ENCODE results near the gene KRTAP10-10. TPM values are rescaled to one million over a fixed set of nuclear protein-coding genes. Genes with fewer than 3 reads are reported as not detected.

The KRTAP10-10 gene
- total RNA-seq (2022; extraction: Qiagen RNA extraction), result not detected in 5 replicates

GRCh38 chr21:44637018-44637850 is at the start of gene KRTAP10-10:
Gene KRTAP10-10, plus strand, starts transcription at chr21:44637356. Its CDS starts 62 bp downstream, at chr21:44637418.

GRCh38 chr21:44592446-44593311 is 44.5 kb upstream of the KRTAP10-10 start, which contains the start of gene KRTAP10-6:
Gene KRTAP10-6, minus strand, starts transcription at chr21:44592505. Its CDS starts 21 bp downstream, at chr21:44592484.

GRCh38 chr21:44600118-44600978 is 36.8 kb upstream of the KRTAP10-10 start, which contains the start of gene KRTAP10-7:
Gene KRTAP10-7, plus strand, starts transcription at chr21:44600597. Its CDS starts 25 bp downstream, at chr21:44600622.

DNA sequence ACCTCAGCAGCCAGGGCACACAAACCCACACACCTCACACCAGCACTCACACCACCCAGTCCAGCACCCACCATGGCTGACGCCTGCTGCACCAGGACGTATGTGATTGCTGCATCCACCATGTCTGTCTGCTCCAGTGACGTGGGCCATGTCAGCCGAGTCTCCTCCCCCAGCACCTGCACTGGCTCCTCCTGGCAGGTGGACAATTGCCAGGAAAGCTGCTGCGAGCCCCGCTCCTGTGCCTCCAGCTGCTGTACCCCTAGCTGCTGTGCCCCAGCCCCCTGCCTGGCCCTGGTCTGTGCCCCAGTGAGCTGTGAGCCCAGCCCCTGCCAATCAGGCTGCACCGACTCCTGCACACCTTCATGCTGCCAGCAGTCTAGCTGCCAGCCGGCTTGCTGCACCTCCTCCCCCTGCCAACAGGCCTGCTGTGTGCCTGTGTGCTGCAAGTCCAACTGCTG is 25.1 kb upstream of the KRTAP10-10 start, which contains the start of gene KRTAP10-8:
Gene KRTAP10-8 (plus strand): TSS at position 51 of the 458 bp plus-strand sequence. CDS start 22 bp downstream, at position 73.

DNA sequence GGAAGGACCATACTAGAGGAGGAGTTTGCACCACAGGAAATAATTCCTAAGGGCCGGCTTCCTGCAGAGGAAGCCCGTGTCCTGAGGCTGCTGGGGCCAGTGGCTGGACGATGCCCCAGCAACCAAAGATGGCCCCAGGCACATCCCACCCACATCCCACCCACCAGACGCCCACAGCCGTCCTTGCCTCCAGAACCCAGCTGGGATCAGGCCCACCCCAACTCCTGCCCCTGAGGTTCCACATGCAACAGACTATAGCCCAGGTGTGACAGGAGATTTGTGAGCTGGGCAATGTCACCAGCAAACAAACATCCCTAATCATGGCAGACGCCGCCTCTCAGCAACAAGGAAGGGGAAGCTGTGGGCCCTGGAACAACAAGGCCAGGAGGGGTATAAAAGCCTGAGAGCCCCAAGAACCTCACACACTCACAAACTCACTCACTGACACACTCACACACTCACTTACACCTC is 10.4 kb upstream of the KRTAP10-10 start, which contains the start of gene KRTAP10-9:
Gene KRTAP10-9 (plus strand): TSS at position 421 of the 471 bp plus-strand sequence. CDS start 79 bp downstream, outside the sequence.

DNA sequence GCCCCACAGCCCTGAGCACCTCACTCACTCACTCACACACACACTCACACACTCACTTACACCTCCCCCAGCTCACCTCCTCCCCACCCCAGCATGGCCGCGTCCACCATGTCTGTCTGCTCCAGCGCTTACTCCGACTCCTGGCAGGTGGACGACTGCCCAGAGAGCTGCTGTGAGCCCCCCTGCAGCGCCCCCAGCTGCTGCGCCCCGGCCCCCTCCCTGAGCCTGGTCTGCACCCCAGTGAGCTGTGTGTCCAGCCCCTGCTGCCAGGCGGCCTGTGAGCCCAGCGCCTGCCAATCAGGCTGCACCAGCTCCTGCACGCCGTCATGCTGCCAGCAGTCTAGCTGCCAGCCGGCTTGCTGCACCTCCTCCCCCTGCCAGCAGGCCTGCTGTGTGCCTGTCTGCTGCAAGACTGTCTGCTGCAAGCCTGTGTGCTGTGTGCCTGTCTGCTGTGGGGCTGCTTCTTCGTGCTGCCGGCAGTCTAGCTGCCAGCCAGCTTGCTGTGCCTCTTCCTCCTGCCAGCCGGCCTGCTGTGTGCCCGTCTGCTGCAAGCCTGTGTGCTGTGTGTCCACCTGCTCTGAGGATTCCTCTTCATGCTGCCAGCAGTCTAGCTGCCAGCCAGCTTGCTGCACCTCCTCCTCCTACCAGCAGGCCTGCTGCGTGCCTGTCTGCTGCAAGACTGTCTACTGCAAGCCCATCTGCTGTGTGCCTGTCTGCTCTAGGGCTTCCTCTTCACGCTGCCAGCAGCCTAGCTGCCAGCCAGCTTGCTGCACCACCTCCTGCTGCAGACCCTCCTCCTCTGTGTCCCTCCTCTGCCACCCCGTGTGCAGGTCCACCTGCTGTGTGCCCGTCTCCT is 9.4 kb downstream of the KRTAP10-10 start, which contains the start of gene KRTAP10-11:
Gene KRTAP10-11 (plus strand): TSS at position 49 of the 856 bp plus-strand sequence. CDS start 45 bp downstream, at position 94.

GRCh38 chr21:44654576-44655175 is 17.5 kb downstream of the KRTAP10-10 start, which contains the start of gene KRTAP12-4:
Gene KRTAP12-4, minus strand, starts transcription at chr21:44654659. Its CDS starts 45 bp downstream, at chr21:44654614.

GRCh38 chr21:44657635-44658540 is 20.7 kb downstream of the KRTAP10-10 start, which contains the start of gene KRTAP12-3:
Gene KRTAP12-3, plus strand, starts transcription at chr21:44657932. Its CDS starts 48 bp downstream, at chr21:44657980.

DNA sequence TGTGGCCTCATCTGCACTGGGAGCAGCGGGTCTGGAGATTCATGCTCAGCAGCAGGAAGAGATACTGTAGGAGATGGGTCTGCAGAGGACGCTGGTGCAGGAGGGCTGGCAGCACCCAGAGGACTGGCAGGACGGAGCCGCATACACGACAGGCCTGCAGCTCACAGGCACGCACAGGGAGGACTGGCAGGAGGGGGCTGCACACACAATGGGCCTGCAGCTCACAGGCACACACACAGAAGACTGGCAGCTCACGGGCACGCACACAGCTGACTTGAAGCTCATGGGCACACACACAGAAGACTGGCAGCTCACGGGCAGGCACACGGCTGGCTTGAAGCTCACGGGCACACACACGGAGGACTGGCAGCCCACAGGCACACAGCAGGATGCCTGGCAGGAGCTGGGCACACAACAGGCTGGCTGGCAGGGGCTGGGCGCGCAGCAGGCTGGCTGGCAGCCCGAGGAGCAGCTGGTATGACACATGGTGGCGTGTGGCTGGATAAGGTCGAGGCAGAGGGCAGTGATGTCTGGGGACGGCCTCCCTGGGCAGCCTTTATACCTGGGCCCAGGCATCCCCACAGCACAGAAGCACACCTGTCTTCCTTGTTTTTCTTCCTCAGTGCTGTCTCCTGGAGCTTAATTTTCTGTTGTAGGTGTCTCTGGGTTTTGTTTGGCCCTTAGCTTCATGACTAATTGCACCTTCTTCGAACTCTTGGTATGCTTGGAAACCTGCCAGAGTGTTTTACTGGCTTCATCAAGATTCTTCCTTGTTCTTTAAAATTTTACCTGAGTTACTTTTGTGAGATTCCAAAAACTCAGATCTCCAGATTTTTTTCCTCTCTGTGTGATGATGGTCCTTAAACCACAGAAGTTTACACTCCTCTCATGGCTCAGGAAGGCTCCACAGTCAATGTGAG is 29.5 kb downstream of the KRTAP10-10 start, which contains the start of gene KRTAP12-2:
Gene KRTAP12-2 (minus strand): TSS at position 527 of the 920 bp plus-strand sequence. CDS start 41 bp downstream, at position 486.

DNA sequence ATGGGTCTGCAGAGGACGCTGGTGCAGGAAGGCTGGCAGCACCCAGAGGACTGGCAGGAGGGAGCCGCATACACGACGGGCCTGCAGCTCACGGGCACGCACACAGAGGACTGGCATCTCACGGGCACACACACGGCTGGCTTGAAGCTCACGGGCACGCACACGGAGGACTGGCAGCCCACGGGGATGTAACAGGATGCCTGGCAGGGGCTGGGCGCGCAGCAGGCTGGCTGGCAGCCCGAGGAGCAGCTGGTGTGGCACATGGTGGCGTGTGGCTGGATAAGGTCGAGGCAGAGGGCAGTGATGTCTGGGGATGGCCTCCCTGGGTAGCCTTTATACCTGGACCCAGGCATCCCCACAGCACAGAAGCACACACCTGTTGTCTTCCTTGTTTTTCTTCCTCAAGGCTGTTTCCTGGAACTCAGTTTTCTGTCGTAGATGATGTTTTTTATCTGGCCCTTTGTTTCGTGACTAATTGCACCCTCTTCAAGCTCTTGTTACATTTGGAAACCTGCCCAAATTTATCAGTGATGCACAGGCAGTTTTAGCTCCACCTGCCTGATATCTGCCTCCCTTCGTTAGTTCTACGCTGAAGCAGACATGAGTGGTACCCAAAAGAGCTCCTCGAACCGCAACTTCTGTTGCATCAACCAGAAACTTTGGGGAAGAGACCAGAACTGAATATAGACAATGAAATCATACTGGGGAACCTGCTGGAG is 44.9 kb downstream of the KRTAP10-10 start, which contains the start of gene KRTAP12-1:
Gene KRTAP12-1 (minus strand): TSS at position 303 of the 719 bp plus-strand sequence. CDS start 40 bp downstream, at position 263.

Other genes with a start within 250 kb of the KRTAP10-10 start
- gene LRRC3, start 181.8 kb upstream of the KRTAP10-10 start, total RNA-seq (2022; extraction: Qiagen RNA extraction), result 1.3 to 2.3 TPM (median 2.1 TPM) in 5 replicates
- gene KRTAP10-1, start 97.2 kb upstream of the KRTAP10-10 start, total RNA-seq (2022; extraction: Qiagen RNA extraction), result not detected in 5 replicates
- gene KRTAP10-2, start 85.9 kb upstream of the KRTAP10-10 start, total RNA-seq (2022; extraction: Qiagen RNA extraction), result not detected in 5 replicates
- not detected in 5 replicates for gene KRTAP10-3, start 78.6 kb upstream of the KRTAP10-10 start, total RNA-seq (2022; extraction: Qiagen RNA extraction)
- gene KRTAP10-4, start 63.6 kb upstream of the KRTAP10-10 start, total RNA-seq (2022; extraction: Qiagen RNA extraction), result not detected in 5 replicates
- not detected in 5 replicates for gene KRTAP10-5, start 56.8 kb upstream of the KRTAP10-10 start, total RNA-seq (2022; extraction: Qiagen RNA extraction)
- not detected in 5 replicates for gene KRTAP10-6, start 44.9 kb upstream of the KRTAP10-10 start, total RNA-seq (2022; extraction: Qiagen RNA extraction)
- gene KRTAP10-7, start 36.8 kb upstream of the KRTAP10-10 start, total RNA-seq (2022; extraction: Qiagen RNA extraction), result not detected in 5 replicates
- not detected in 5 replicates for gene KRTAP10-8, start 25.3 kb upstream of the KRTAP10-10 start, total RNA-seq (2022; extraction: Qiagen RNA extraction)
- not detected in 5 replicates for gene KRTAP10-9, start 10.3 kb upstream of the KRTAP10-10 start, total RNA-seq (2022; extraction: Qiagen RNA extraction)
- gene KRTAP10-11, start 9.1 kb downstream of the KRTAP10-10 start, total RNA-seq (2022; extraction: Qiagen RNA extraction), result not detected in 5 replicates
- gene KRTAP12-4, start 17.3 kb downstream of the KRTAP10-10 start, total RNA-seq (2022; extraction: Qiagen RNA extraction), result not detected in 5 replicates
- gene KRTAP12-3, start 20.6 kb downstream of the KRTAP10-10 start, total RNA-seq (2022; extraction: Qiagen RNA extraction), result not detected in 5 replicates
- not detected in 5 replicates for gene KRTAP12-2, start 29.6 kb downstream of the KRTAP10-10 start, total RNA-seq (2022; extraction: Qiagen RNA extraction)
- gene KRTAP12-1, start 44.8 kb downstream of the KRTAP10-10 start, total RNA-seq (2022; extraction: Qiagen RNA extraction), result not detected in 5 replicates
- not detected in 5 replicates for gene KRTAP10-12, start 59.8 kb downstream of the KRTAP10-10 start, total RNA-seq (2022; extraction: Qiagen RNA extraction)
- not detected in 5 replicates for gene TSPEAR, start 74.2 kb downstream of the KRTAP10-10 start, total RNA-seq (2022; extraction: Qiagen RNA extraction)
- 28.2 to 37.2 TPM (median 34.3 TPM) in 5 replicates for gene UBE2G2, start 164.5 kb downstream of the KRTAP10-10 start, total RNA-seq (2022; extraction: Qiagen RNA extraction)
- 58.3 to 69.9 TPM (median 66.1 TPM) in 5 replicates for gene SUMO3, start 180.7 kb downstream of the KRTAP10-10 start, total RNA-seq (2022; extraction: Qiagen RNA extraction)
- 94.0 to 104 TPM (median 98.7 TPM) in 5 replicates for gene PTTG1IP, start 236.3 kb downstream of the KRTAP10-10 start, total RNA-seq (2022; extraction: Qiagen RNA extraction)

Measured in A549 treated with CORT108297 at 1 μM for 4 hours (cell line).